Lower leg skin (tissue), 3 donors: Measurements from ENCODE around the gene TERT.

Experiments
- POLR2A ChIP-seq, 2 donors: fragments of 450-650 bp; IDR thresholded peaks; one replicate each; pipeline ENCODE4 v1.6.1; 2016 to 2017; ENCODE audit warnings: antibody characterized with exemption in 2 of 2, mild to moderate bottlenecking in 1 of 2, moderate library complexity in 1 of 2
- TF ChIP-seq, protein P1 (sequence below), 3 donors: fragments of 450-650 bp; IDR thresholded peaks; one replicate each; pipeline ENCODE4 v1.5.1; 2016; ENCODE audit warnings: antibody characterized with exemption in 3 of 3, mild to moderate bottlenecking in 3 of 3, moderate library complexity in 2 of 3

DNA sequence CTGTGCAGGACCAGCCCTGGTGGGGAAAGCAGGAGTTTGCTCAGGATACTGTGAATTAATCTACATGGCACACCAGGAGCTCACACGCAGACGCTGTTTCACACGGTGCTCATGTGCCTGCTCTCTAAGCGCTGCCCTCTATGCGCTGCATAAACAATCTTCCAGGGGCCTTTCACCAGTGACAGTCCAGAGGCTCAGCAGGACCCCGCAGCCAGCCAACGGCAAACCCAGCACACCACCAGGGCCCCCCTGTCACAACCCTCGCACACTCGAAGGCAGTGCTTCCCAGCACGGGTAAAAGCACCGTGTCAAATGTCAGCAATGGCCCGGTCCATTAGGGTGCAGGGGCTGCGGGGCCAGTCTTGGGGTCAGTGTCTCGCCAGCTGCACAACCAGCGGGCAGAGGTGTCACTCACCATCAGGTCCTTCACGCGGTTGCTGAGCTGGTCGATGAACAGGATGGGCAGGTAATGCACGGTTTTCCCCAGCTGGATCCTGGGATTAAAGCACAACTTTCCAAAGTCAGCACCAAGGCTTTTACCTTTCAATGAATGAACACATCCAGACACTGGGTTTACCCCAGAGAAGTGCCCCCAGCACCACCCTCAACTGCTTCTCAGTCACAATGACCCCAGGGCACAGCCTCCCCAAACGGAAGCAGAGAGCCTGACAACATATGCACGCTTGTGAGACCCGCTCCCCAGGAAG lies 42.8 kb upstream of the TERT start:
- TF ChIP-seq, protein P1, sequence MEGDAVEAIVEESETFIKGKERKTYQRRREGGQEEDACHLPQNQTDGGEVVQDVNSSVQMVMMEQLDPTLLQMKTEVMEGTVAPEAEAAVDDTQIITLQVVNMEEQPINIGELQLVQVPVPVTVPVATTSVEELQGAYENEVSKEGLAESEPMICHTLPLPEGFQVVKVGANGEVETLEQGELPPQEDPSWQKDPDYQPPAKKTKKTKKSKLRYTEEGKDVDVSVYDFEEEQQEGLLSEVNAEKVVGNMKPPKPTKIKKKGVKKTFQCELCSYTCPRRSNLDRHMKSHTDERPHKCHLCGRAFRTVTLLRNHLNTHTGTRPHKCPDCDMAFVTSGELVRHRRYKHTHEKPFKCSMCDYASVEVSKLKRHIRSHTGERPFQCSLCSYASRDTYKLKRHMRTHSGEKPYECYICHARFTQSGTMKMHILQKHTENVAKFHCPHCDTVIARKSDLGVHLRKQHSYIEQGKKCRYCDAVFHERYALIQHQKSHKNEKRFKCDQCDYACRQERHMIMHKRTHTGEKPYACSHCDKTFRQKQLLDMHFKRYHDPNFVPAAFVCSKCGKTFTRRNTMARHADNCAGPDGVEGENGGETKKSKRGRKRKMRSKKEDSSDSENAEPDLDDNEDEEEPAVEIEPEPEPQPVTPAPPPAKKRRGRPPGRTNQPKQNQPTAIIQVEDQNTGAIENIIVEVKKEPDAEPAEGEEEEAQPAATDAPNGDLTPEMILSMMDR (IDR thresholded peaks at IDR 0.05): no peak
- TF ChIP-seq POLR2A (IDR thresholded peaks at IDR 0.05): no peak
